Body of pancreas (tissue), 4 donors: Measurements from ENCODE around the gene TMEM117. TPM values are rescaled to one million over a fixed set of nuclear protein-coding genes. Genes with fewer than 3 reads are reported as not detected.

Experiments
- ATAC-seq: fragments of 150-250 bp; one replicate; pipeline ENCODE4 v1.9.1; 2016
- DNase-seq, 4 donors: peaks; one replicate each; pipeline ENCODE4 v3.0.0-alpha.2; 2019
- H3K27ac ChIP-seq, 4 donors: fragments of 200-600 bp; sonication (generic); 1 replicate in 3 of 4; 2 replicates in 1 of 4; pipeline versions ENCODE4 v1.5.1 to v1.6.1; 2016 to 2019; ENCODE audit warnings: mild to moderate bottlenecking in 1 of 4, mixed read lengths in 1 of 4, moderate library complexity in 1 of 4
- H3K27me3 ChIP-seq, 2 donors: fragments of 200-600 bp; sonication (generic); one replicate each; pipeline ENCODE4 v1.6.0; 2016; ENCODE audit warnings: mild to moderate bottlenecking in 1 of 2
- H3K36me3 ChIP-seq, 2 donors: fragments of 200-600 bp; sonication (generic); replicated peaks in 1 of 2; 2 replicates each; pipeline ENCODE4 v1.5.1; 2016; ENCODE audit warnings: low read depth in 2 of 2; ENCODE audit not compliant: insufficient read depth in 1 of 2
- H3K4me1 ChIP-seq: fragments of 200-600 bp; sonication (generic); one replicate; pipeline ENCODE4 v1.6.0; 2016
- H3K4me3 ChIP-seq, 2 donors: fragments of 200-600 bp; sonication (generic); 1 replicate in 1 of 2; 2 replicates in 1 of 2; pipeline ENCODE4 v1.5.1; 2016 to 2019
- H3K9me3 ChIP-seq, 3 donors: fragments of 200-600 bp; sonication (generic); 1 replicate in 2 of 3; 2 replicates in 1 of 3; pipeline ENCODE4 v1.5.1; 2016
- CTCF ChIP-seq, 7 experiments: fragments of 450-650 bp in 4 of 7; fragments of 200-600 bp in 3 of 7; sonication (generic) in 3 of 7; IDR thresholded peaks; one replicate each; pipeline ENCODE4 v1.5.1; 2016 to 2019; ENCODE audit warnings: antibody characterized with exemption in 7 of 7
- POLR2A ChIP-seq, 3 donors: fragments of 450-650 bp; IDR thresholded peaks; one replicate each; pipeline ENCODE4 v1.6.1; 2016; ENCODE audit warnings: antibody characterized with exemption in 3 of 3, mild to moderate bottlenecking in 2 of 3
- WGBS, 2 donors: methylation state at CpG; one replicate each; pipeline ENCODE4 v1.1.5; 2017; 5-methylcytosine and 5-hydroxymethylcytosine counted together
- intact Hi-C: fragments of 100-400 bp; cut with DNase I; formaldehyde crosslinking; loops from one replicate; pipeline ENCODE4 v1.15.1; 2023
- total RNA-seq, 2 donors: library from RNA; depleted of rRNA; stranded (reverse); fragments of >200 nt; gene quantifications; one replicate each; pipeline ENCODE4 v1.1.0, GENCODE V29; 2016

The TMEM117 gene
- total RNA-seq, 2 donors from 2014 or later: 19.2 to 23.4 TPM

GRCh38 chr12:44381341-44381740, 545.5 kb downstream of the TMEM117 start:
- no peak for ATAC-seq
- no peak for TF ChIP-seq POLR2A (IDR thresholded peaks at IDR 0.05)
- TF ChIP-seq CTCF (IDR thresholded peaks at IDR 0.05): no peak
- intact Hi-C loops: no loop called here

GRCh38 chr12:44384136-44384535, 548.3 kb downstream of the TMEM117 start:
- 73 to 85% methylated on average over 3 of the region's 3 CpGs for WGBS, 2 donors
- H3K4me1 ChIP-seq: no peaks in the 10 kb centered on the region
- ATAC-seq (no peak), DNase-seq (no peak)
- no peaks in the 10 kb centered on the region for H3K27me3 ChIP-seq
- TF ChIP-seq POLR2A (IDR thresholded peaks at IDR 0.05) (no peak), CTCF (IDR thresholded peaks at IDR 0.05) (no peak)
- no peaks in the 10 kb centered on the region for H3K36me3 ChIP-seq
- no peak overlapping the region for H3K27ac ChIP-seq
- no peaks in the 10 kb centered on the region for H3K9me3 ChIP-seq
- intact Hi-C loops: no loop called here
- H3K4me3 ChIP-seq: no peak overlapping the region

More at GRCh38 chr12:44381341-44381740, 545.5 kb downstream of the TMEM117 start:
- peaks cover 0 to 1% of the 10 kb centered on the region in 2 donors for H3K36me3 ChIP-seq
- H3K4me3 ChIP-seq: no peak overlapping the region
- H3K9me3 ChIP-seq: no peaks in the 10 kb centered on the region
- H3K27me3 ChIP-seq: no peaks in the 10 kb centered on the region
- DNase-seq: no peak
- H3K4me1 ChIP-seq: no peaks in the 10 kb centered on the region
- H3K27ac ChIP-seq: no peak overlapping the region
- WGBS, 2 donors: 83 to 89% methylated on average over 6 of the region's 6 CpGs

- no peaks in the 10 kb centered on the region for H3K36me3 ChIP-seq
- ATAC-seq: no peak
- intact Hi-C loops: no loop called here
Measured at GRCh38 chr12:44385964-44386363, 550.1 kb downstream of the TMEM117 start.

GRCh38 chr12:44387581-44387980, 551.7 kb downstream of the TMEM117 start:
- no peak for ATAC-seq
- Histone ChIP-seq H3K4me3 (no peak overlapping the region), H3K27ac (no peak overlapping the region), H3K9me3 (no peaks in the 10 kb centered on the region), H3K4me1 (no peaks in the 10 kb centered on the region), H3K36me3 (no peaks in the 10 kb centered on the region), H3K27me3 (no peaks in the 10 kb centered on the region)
- DNase-seq: no peak
- intact Hi-C loops: no loop called here
- TF ChIP-seq POLR2A (IDR thresholded peaks at IDR 0.05): no peak
- no peak for TF ChIP-seq CTCF (IDR thresholded peaks at IDR 0.05)

More at GRCh38 chr12:44385964-44386363, 550.1 kb downstream of the TMEM117 start:
- H3K27ac ChIP-seq: no peak overlapping the region
- DNase-seq: no peak
- H3K9me3 ChIP-seq: no peaks in the 10 kb centered on the region
- no peak overlapping the region for H3K4me3 ChIP-seq
- no peaks in the 10 kb centered on the region for H3K4me1 ChIP-seq
- WGBS, 2 donors: 66 to 77% methylated on average over 4 of the region's 4 CpGs
- no peak for TF ChIP-seq CTCF (IDR thresholded peaks at IDR 0.05)
- TF ChIP-seq POLR2A (IDR thresholded peaks at IDR 0.05): no peak
- no peaks in the 10 kb centered on the region for H3K27me3 ChIP-seq

- ATAC-seq: no peak
- WGBS, 2 donors: 78 to 85% methylated on average over 2 of the region's 2 CpGs
Measured at GRCh38 chr12:44389038-44389437, 553.2 kb downstream of the TMEM117 start.

More at GRCh38 chr12:44389038-44389437, 553.2 kb downstream of the TMEM117 start:
- H3K9me3 ChIP-seq: no peaks in the 10 kb centered on the region
- no peaks in the 10 kb centered on the region for H3K4me1 ChIP-seq
- H3K36me3 ChIP-seq: no peaks in the 10 kb centered on the region
- intact Hi-C loops: no loop called here
- no peak for DNase-seq
- no peak overlapping the region for H3K4me3 ChIP-seq
- TF ChIP-seq CTCF (IDR thresholded peaks at IDR 0.05): no peak
- TF ChIP-seq POLR2A (IDR thresholded peaks at IDR 0.05): no peak
- no peak overlapping the region for H3K27ac ChIP-seq
- no peaks in the 10 kb centered on the region for H3K27me3 ChIP-seq
